Measurements from ENCODE around the gene MAN1C1.

MAN1C1 gene

GRCh38 chr1:25704267-25704691, 87.7 kb downstream of the MAN1C1 start:
- no peak for TF ChIP-seq CTCF (conservative IDR thresholded peaks at IDR 0.05; ENCODE audit: low read depth, low read length)
- no peak for DNase-seq (ENCODE audit: low read depth)
- H3K4me3 ChIP-seq (ENCODE audit: low read depth, low read length) = no peak overlapping the region

- no peak for DNase-seq (ENCODE audit: low read depth)
- TF ChIP-seq CTCF (conservative IDR thresholded peaks at IDR 0.05; ENCODE audit: low read depth, low read length) = no peak
- no peak overlapping the region for H3K4me3 ChIP-seq (ENCODE audit: low read depth, low read length)
These were observed 89.1 kb downstream of the MAN1C1 start for GRCh38 chr1:25705699-25706098.

- no peak for TF ChIP-seq CTCF (conservative IDR thresholded peaks at IDR 0.05; ENCODE audit: low read depth, low read length)
- no peak overlapping the region for H3K4me3 ChIP-seq (ENCODE audit: low read depth, low read length)
- no peak for DNase-seq (ENCODE audit: low read depth)
These were observed 89.8 kb downstream of the MAN1C1 start for GRCh38 chr1:25706146-25707089.

GRCh38 chr1:25707280-25708016, 90.9 kb downstream of the MAN1C1 start:
- H3K4me3 ChIP-seq (ENCODE audit: low read depth, low read length) = no peak overlapping the region
- no peak for DNase-seq (ENCODE audit: low read depth)
- no peak for TF ChIP-seq CTCF (conservative IDR thresholded peaks at IDR 0.05; ENCODE audit: low read depth, low read length)

GRCh38 chr1:25710583-25711347, 94.2 kb downstream of the MAN1C1 start:
- no peak for DNase-seq (ENCODE audit: low read depth)
- no peak overlapping the region for H3K4me3 ChIP-seq (ENCODE audit: low read depth, low read length)
- TF ChIP-seq CTCF (conservative IDR thresholded peaks at IDR 0.05; ENCODE audit: low read depth, low read length) = no peak

- no peak for TF ChIP-seq CTCF (conservative IDR thresholded peaks at IDR 0.05; ENCODE audit: low read depth, low read length)
- DNase-seq (ENCODE audit: low read depth) = peak; percentile 84
- H3K4me3 ChIP-seq (ENCODE audit: low read depth, low read length) = no peak overlapping the region
These were observed 95.1 kb downstream of the MAN1C1 start for GRCh38 chr1:25711555-25712298.

Data from choroid plexus epithelial cell (primary cell).